ENCODE results near the gene TARS2.

Gene TARS2

DNA sequence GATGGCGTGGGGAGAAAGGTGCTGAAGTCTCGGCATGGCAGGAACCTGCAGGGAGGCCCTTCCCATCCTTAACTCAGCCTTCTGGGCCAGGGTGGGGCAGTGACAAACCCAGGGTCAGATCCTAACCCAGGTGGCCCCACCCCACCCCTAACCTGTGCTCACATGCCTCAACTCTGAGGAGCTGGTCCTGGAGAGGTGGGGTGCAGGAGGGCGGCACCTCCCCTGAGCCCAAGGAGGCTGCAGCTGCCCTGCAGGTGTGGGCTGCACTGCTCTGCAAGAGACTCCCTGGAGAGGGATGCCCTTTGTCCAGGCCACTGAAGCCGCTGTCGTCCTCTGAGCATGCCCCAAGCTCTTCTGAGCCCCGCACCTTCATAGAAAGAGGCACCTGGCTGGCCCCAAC, 46.8 kb downstream of the TARS2 start:
- in situ Hi-C loops (cut with MboI; ENCODE audit: low pct_unique_long_range_greater_than_20kb, low sequenced_read_pairs): no loop called here
- DNase-seq: no peak

DNA sequence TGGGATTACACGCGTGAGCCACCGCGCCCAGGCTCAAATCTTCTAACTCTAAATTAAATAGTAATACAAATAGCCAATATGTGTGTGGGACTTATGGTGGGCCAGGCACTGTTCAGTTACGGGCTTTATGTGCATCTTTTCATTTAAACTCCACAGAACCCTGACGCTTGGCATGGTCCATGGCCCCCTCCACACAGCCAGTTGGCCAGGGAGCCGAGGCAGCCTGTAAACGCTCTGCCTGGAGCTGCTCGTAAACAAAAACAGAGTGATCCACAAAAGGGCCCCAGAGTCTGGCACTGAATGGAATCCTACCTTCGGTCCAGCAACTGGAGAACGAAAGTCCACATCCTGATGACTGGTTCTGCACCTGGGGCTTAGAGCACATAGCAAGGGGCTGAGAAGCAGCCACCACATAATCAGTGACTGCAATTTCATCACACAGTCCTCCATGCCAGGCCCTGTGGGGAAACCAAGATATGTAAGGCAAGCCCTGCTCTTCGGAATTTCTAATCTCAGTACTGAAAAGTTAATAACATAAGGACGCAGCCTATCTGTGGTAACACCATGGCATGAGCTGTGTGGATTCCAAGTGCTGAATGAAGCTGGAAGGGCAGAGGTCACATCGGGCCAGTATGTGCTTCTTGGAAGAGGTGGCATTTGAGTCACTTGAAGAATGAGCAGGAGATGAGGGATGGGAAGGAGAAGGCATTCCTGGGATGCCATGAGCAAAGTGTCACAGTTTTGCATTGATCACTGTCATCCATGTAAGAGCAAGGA, 48.5 kb downstream of the TARS2 start:
- DNase-seq: no peak
- in situ Hi-C loops (cut with MboI; ENCODE audit: low pct_unique_long_range_greater_than_20kb, low sequenced_read_pairs): no loop called here

- DNase-seq: no peak
- in situ Hi-C loops (cut with MboI; ENCODE audit: low pct_unique_long_range_greater_than_20kb, low sequenced_read_pairs): no loop called here
Observed at GRCh38 chr1:150536836-150537731, 49.9 kb downstream of the TARS2 start.

DNA sequence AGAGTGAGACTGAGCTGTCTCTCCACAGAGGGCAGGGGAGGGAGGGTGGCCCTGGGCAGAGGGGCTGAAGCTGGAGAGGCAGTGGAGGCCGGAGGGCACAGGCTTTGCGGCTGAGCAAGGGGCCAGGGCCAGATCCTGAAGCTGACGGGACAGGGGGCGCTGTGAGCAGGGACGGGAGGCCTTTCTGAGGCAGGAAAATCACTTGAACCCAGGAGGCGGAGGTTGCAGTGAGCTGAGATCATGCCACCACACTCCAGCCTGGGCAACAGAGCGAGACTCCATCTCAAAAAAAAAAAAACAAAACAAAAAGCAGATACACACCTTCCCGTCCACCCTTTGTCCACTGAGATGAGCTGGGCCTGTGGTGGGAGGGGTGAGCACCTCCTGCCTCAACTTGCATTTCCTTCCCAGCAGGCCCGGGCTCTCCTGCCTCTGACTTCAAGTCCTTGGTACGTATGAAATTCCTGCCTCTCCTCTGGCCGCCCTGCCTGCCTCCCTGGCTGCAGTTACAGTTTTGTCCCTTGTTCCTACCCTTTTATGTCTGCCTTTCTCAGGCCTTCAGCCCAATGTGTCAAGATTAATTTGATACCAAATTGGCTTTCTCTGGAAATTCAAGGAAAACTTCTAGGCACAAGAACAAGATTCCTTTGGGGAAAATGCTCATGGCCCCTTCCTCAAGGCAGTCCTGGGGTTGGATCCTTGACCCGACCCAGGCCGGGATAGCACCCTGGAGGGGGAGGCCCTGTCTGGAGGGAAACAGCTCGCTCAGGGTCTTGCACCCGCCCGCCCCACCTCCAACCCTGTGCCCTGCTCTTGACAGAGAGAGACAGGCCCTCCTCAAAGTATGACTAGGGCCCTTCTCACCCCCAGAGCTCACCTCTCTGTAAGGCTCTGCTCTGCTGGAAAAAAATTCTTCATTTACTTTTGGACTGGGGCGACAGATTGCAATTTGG, 50.8 kb downstream of the TARS2 start:
- in situ Hi-C loops (cut with MboI; ENCODE audit: low pct_unique_long_range_greater_than_20kb, low sequenced_read_pairs): no loop called here
- DNase-seq: no peak

DNA sequence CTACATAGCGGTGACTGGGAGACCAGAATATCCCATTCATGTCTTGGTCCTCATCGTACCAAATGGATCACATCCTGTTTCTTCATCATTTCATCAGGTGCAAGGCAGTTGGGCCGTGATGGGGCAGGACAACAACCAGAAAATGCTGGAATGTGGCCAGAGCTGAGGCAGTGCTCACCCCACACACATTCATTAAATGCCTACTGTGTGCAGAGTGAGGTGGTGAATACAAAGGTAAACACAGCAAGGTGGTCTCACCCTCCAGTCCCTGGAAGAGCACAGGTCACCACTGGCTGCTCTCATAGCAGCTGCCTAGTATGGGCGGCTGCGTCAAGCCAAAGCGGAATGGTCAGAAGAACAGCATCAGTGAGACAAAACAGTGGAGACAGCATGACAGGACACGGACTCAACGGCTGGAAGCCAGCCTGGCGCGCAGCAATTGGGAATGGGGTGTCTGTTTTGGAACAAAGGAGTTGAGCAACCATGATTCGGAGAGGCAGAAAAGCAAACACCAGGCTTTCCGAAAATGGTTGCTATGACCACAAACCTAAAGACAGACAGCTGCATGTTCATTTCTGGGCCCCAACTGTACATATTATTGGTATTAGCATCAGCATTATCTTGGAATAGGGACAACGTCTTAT, 56.4 kb downstream of the TARS2 start:
- in situ Hi-C loops (cut with MboI; ENCODE audit: low pct_unique_long_range_greater_than_20kb, low sequenced_read_pairs): no loop called here
- no peak for DNase-seq

GRCh38 chr1:150544204-150544603, 57.0 kb downstream of the TARS2 start:
- in situ Hi-C loops (cut with MboI; ENCODE audit: low pct_unique_long_range_greater_than_20kb, low sequenced_read_pairs): no loop called here
- DNase-seq: no peak

- in situ Hi-C loops (cut with MboI; ENCODE audit: low pct_unique_long_range_greater_than_20kb, low sequenced_read_pairs): no loop called here
- DNase-seq: no peak
Observed at GRCh38 chr1:150545486-150546032, 58.3 kb downstream of the TARS2 start.

DNA sequence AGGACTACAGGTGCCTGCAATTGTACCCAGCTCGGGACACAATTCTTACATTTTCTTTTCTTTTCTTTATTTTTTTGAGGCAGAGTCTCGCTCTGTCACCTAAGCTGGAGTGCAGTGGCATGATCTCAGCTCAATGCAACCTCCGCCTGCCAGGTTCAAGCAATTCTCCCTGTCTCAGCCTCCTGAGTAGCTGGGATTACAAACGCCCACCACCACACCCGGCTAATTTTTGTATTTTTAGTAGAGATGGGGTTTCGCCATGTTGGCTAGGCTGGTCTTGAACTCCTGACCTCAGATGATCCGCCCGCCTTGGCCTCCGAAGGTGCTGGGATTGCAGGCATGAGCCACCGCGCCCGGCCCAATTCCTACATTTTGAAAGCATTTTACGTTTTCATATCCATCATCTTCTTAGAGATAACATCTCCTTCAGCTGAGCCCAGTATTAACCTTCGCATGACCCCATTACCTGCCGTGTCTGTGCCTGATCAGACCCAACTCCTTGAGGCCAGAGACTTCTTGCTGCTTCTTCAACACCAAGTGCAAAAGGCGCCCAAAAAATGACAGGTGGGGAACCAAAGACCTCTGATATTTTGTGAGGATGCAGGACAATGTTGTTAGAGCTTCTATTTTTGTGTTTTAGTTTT, 59.2 kb downstream of the TARS2 start:
- in situ Hi-C loops (cut with MboI; ENCODE audit: low pct_unique_long_range_greater_than_20kb, low sequenced_read_pairs): no loop called here
- no peak for DNase-seq

- in situ Hi-C loops (cut with MboI; ENCODE audit: low pct_unique_long_range_greater_than_20kb, low sequenced_read_pairs): no loop called here
Observed at GRCh38 chr1:150548324-150548631, 61.1 kb downstream of the TARS2 start.

GRCh38 chr1:150548632-150549495, 61.6 kb downstream of the TARS2 start, which contains the start of gene ADAMTSL4:
TSS of gene ADAMTSL4 (plus strand) at chr1:150549408. CDS start at chr1:150552289, 2,881 bp downstream.
- in situ Hi-C loops (cut with MboI; ENCODE audit: low pct_unique_long_range_greater_than_20kb, low sequenced_read_pairs): no loop called here
- DNase-seq: peak; percentile 79

More at GRCh38 chr1:150548324-150548631, 61.1 kb downstream of the TARS2 start:
- no peak for DNase-seq

DNA sequence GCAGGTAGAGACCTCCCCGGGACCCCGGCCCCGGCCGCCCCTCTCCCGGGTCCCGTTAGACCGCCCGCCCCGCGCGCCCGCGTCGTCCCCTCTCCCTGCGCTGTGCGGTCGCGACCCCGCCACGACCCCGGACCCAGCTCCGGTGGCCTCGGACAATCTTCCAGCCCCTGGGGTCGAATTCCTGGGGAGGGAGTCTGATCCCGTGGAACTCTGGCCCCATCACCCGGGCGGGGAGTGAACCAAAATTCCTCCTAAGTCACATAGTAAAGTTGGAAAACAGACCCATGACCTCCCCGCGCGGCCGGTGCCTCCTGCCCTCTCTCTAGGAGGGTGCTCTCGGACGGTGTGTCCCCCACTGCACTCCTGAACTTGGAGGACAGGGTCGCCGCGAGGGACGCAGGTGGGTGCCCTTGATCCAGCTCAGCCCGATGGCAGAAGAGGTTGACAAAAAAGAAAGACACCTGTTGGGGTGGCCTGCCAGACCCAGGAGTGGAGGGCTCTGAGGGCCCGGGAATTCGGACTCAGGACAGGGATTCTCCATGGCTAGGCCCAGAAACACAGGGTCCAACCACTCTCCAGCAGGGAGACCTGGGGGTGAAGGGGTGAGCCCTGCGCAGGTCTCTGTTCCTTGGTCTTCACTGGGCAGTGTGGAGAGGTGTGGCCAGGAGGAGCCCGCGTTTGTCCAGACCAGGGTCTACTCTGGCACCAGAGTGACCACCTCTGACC, 62.4 kb downstream of the TARS2 start:
- no peak for DNase-seq
- in situ Hi-C loops (cut with MboI; ENCODE audit: low pct_unique_long_range_greater_than_20kb, low sequenced_read_pairs): no loop called here

DNA sequence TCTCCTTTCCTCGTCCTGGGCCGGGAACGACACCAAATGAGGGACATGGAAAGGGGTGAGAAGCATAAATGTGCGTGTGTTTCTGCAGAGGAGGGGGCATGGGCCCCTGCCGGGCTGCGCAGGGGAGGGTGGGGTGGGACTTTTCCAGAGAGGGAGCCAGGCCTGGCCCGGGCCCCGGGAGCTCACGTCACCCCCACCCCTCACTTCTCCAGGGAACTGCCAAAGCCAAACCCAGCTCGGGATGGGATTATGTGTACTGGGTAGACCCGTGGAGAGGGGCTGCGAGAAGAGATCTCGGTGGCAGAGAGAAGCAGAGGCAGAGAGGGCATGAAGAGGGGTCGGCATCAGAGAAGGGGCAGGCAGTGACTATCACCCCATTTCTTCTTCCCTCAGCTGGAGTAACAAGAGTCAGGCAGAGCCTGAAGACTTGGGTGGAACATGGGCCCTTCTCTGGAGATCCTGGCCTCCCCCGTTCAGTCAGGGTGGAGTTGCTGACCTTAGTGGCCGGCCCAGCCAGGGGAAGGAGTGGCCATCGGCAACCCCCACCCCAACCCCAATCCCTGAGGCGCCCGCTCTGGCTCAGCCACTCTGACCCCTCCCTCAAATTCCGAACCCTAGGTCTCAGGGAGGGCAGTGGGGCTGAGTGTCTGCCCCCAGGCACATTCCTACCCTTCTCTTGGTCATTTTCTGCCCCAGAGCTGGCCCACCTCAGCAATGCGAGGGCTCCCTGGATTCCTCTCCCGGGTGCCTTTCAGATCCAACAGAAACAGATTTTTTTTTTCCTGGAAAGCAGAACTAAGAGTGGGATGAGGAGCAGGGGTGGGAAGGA, 63.2 kb downstream of the TARS2 start:
- DNase-seq: no peak
- in situ Hi-C loops (cut with MboI; ENCODE audit: low pct_unique_long_range_greater_than_20kb, low sequenced_read_pairs): no loop called here

DNA sequence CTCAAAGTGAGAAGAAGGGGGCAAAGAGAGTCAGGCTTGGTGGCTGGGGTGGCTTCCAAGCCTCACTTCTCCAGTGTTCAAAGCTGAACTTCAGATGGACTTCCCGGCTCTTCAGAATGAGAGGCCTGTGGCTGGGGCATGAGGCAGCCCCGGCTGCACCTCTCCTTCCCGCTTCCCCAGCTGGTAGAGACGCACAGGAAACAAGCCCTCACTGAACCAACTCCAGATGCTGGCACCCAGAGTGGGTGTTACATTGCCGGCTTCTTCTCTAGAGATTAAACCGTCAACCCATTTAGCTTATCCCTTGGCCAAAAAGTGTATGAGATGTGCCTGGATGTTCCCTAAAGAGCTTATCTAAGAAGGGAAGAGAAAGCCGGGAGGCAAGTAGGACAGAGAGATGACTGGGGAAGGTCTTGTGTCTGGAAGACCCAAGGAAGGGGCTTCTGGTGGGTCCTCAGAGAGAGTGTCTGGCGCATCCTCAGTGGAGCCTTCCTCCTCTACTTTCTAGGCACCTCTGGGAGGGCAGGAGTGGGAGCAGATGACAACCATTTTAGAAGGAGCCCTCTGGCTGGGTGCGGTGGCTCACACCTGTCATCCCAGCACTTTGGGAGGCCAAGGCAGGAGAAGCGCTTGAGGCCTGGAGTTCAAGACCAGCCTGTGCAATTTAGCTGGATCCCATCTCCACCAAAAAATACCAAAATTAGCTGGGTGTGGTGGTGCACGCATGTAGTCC, 64.0 kb downstream of the TARS2 start:
- no peak for DNase-seq
- in situ Hi-C loops (cut with MboI; ENCODE audit: low pct_unique_long_range_greater_than_20kb, low sequenced_read_pairs): no loop called here

DNA sequence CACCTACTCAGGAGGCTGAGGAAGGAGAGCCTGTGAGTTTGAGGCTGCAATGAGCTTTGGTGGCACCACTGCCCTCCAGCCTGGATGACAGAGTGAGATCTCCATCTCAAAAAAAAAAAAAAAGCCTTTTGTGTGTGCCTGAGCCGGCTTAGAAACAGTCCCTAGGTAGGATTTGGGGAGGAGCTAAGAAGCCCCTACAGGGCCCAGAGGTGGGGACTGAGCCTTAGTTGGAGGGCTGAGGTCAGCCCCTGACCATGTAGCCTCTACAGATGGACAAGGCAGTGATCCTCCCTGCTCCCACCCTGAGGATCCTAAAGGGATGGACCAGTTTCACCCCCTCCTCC, 64.5 kb downstream of the TARS2 start:
- in situ Hi-C loops (cut with MboI; ENCODE audit: low pct_unique_long_range_greater_than_20kb, low sequenced_read_pairs): no loop called here
- no peak for DNase-seq

DNA sequence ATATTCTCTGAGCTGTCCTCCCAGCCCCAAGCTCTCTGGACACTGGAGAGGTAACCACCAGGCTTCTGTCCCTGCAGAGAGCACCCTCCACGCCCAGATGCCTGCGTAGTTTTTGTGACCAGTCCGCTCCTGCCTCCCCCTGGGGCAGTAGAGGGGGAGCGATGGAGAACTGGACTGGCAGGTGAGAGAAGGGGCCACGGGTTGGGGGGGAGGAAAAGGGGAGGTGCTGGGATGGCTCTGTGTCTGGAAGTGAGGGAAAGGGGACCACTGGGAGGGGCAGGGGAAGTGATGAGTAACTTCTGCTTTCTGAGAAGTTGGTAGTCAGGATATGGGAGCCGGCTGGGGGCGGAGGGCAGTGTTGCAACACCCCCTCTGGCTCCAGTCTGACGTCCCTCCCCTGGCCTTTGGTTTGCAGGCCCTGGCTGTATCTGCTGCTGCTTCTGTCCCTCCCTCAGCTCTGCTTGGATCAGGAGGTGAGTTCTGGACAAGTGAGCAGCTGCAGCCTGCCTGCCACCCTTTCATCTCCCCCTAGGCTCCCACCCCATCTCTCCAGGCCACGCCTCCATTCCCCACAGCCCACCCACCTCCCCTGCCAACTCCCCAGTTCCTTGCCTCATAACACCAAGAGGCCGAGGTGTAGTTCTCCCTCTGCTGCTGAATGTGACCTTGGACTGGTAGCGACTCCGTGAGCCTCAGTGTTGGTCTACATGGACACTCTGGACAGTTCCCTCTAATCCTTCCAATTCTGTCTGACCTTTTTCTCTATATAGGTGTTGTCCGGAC, 65.1 kb downstream of the TARS2 start:
- in situ Hi-C loops (cut with MboI; ENCODE audit: low pct_unique_long_range_greater_than_20kb, low sequenced_read_pairs): no loop called here
- peak; percentile 98 for DNase-seq

Measured in KBM-7 (cell line).